ENCODE results near the gene SNUPN.

- no peak for TF ChIP-seq FOXK2 (IDR thresholded peaks at IDR 0.05)
- TF ChIP-seq FOXM1 (IDR thresholded peaks at IDR 0.05; ENCODE audit: borderline replicate concordance) = no peak
- no peak for TF ChIP-seq LEF1 (IDR thresholded peaks at IDR 0.05; ENCODE audit: borderline replicate concordance)
These were observed 20.8 kb upstream of the SNUPN start for GRCh38 chr15:75646112-75646943.
